Measurements from ENCODE around the gene GSN. TPM values are rescaled to one million over a fixed set of nuclear protein-coding genes. Genes with fewer than 3 reads are reported as not detected.
A peak's percentile ranks its signal among the peaks of the same experiment; 100 is the strongest.

The GSN gene
- total RNA-seq, 4 donors from 2014 or later = 287 to 1,151 (median 926) TPM

- 66% methylated on average over 9 of the region's 9 CpGs for WGBS, 2 donors
- Histone ChIP-seq H3K4me1 (peaks cover 19 to 100% (median 61%) of the 10 kb centered on the region in 3 donors), H3K4me3 (no peak overlapping the region), H3K27ac (peak overlapping the region; percentile 30 to 98 (median 76)), H3K9me3 (no peaks in the 10 kb centered on the region), H3K27me3 (no peaks in the 10 kb centered on the region), H3K36me3 (peaks cover 4 to 63% (median 13%) of the 10 kb centered on the region in 3 donors)
- TF ChIP-seq CTCF (IDR thresholded peaks at IDR 0.05) = no peak
- TF ChIP-seq POLR2A (IDR thresholded peaks at IDR 0.05) = no peak
- DNase-seq = no peak
- intact Hi-C loops (cut with DNase I) = no loop called here
Observed at GRCh38 chr9:121353241-121354061, 85.5 kb downstream of the GSN start.

- Histone ChIP-seq H3K4me3 (no peak overlapping the region), H3K4me1 (peaks cover 19 to 100% (median 64%) of the 10 kb centered on the region in 3 donors), H3K27me3 (no peaks in the 10 kb centered on the region), H3K27ac (peak overlapping the region; percentile 30 to 98 (median 76)), H3K9me3 (no peaks in the 10 kb centered on the region), H3K36me3 (peaks cover 4 to 56% (median 13%) of the 10 kb centered on the region in 3 donors)
- DNase-seq = no peak
- 45 to 73% methylated on average over 5 of the region's 5 CpGs for WGBS, 2 donors
- intact Hi-C loops (cut with DNase I) = no loop called here
- TF ChIP-seq CTCF (IDR thresholded peaks at IDR 0.05) (no peak), POLR2A (IDR thresholded peaks at IDR 0.05) (peak in 1 of 4 donors; percentile 1)
Observed at GRCh38 chr9:121354141-121354540, 86.2 kb downstream of the GSN start.

- WGBS, 2 donors = 68 to 77% methylated on average over 5 of the region's 5 CpGs
- Histone ChIP-seq H3K27me3 (no peaks in the 10 kb centered on the region), H3K4me1 (peaks cover 19 to 100% (median 63%) of the 10 kb centered on the region in 3 donors), H3K36me3 (peaks cover 4 to 50% (median 13%) of the 10 kb centered on the region in 3 donors), H3K9me3 (no peaks in the 10 kb centered on the region), H3K4me3 (no peak overlapping the region), H3K27ac (peak overlapping the region in 3 of 4 donors; percentile 74 to 98 (median 79))
- TF ChIP-seq CTCF (IDR thresholded peaks at IDR 0.05) = no peak
- TF ChIP-seq POLR2A (IDR thresholded peaks at IDR 0.05) = no peak
- intact Hi-C loops (cut with DNase I) = no loop called here
- no peak for DNase-seq
Observed at GRCh38 chr9:121354762-121355161, 86.8 kb downstream of the GSN start.

GRCh38 chr9:121357011-121357410 is 89.0 kb downstream of the GSN start:
- intact Hi-C loops (cut with DNase I) = no loop called here
- peak overlapping the region; percentile 63 to 98 (median 78) for H3K27ac ChIP-seq
- H3K9me3 ChIP-seq = no peaks in the 10 kb centered on the region
- no peak overlapping the region for H3K4me3 ChIP-seq
- no peak for DNase-seq
- TF ChIP-seq CTCF (IDR thresholded peaks at IDR 0.05) (no peak), POLR2A (IDR thresholded peaks at IDR 0.05) (no peak)
- no peaks in the 10 kb centered on the region for H3K27me3 ChIP-seq
- WGBS, 2 donors = 60 to 70% methylated on average over 3 of the region's 3 CpGs
- peaks cover 17 to 100% (median 62%) of the 10 kb centered on the region in 3 donors for H3K4me1 ChIP-seq
- peaks cover 4 to 42% (median 13%) of the 10 kb centered on the region in 3 donors for H3K36me3 ChIP-seq

GRCh38 chr9:121358751-121359150 is 90.8 kb downstream of the GSN start:
- 59 to 65% methylated on average over 3 of the region's 3 CpGs for WGBS, 2 donors
- Histone ChIP-seq H3K36me3 (peaks cover 0 to 24% (median 0%) of the 10 kb centered on the region in 3 donors), H3K27me3 (no peaks in the 10 kb centered on the region), H3K9me3 (no peaks in the 10 kb centered on the region), H3K4me1 (peaks cover 33 to 100% (median 64%) of the 10 kb centered on the region in 3 donors), H3K4me3 (no peak overlapping the region), H3K27ac (peak overlapping the region in 3 of 4 donors; percentile 57 to 98 (median 79))
- TF ChIP-seq CTCF (IDR thresholded peaks at IDR 0.05) = no peak
- no peak for TF ChIP-seq POLR2A (IDR thresholded peaks at IDR 0.05)
- DNase-seq = no peak
- intact Hi-C loops (cut with DNase I) = no loop called here

Measured in esophagus squamous epithelium (tissue), 5 donors.